Esophagus muscularis mucosa (tissue), 3 donors: ENCODE measurements around the gene TBX2.

Experiments used
- CTCF ChIP-seq, 3 experiments: fragments of 200-600 bp in 2 of 3; fragments of 450-650 bp in 1 of 3; sonication (generic) in 2 of 3; IDR thresholded peaks; one replicate each; pipeline ENCODE4 v1.5.1; 2017 to 2019; ENCODE audit warnings: antibody characterized with exemption in 3 of 3, mild to moderate bottlenecking in 2 of 3, moderate library complexity in 1 of 3
- POLR2A ChIP-seq: fragments of 450-650 bp; IDR thresholded peaks from one replicate; pipeline ENCODE4 v1.6.1; 2017; ENCODE audit warnings: antibody characterized with exemption, moderate library complexity, mild to moderate bottlenecking, low read depth
- POLR2AphosphoS5 ChIP-seq, 2 donors: sonication (generic); formaldehyde crosslinking; IDR thresholded peaks; one replicate each; pipeline ENCODE4 v1.6.1; 2017; ENCODE audit warnings: antibody characterized with exemption in 2 of 2

- no peak for TF ChIP-seq CTCF (IDR thresholded peaks at IDR 0.05)
- no peak for TF ChIP-seq POLR2AphosphoS5 (IDR thresholded peaks at IDR 0.05)
- TF ChIP-seq POLR2A = no peak
Observed at GRCh38 chr17:61436995-61437704, 37.5 kb downstream of the TBX2 start.
